DMS79 treated with DMSO at 0.1 percent for 48 hours (cell line): ENCODE data around the gene ZNF681.
"Not testable (repeated sequence)": the region's sequence is repeated elsewhere in the genome, so short reads cannot be mapped to it uniquely, and the experiment has no call there.

Experiments used
- DNase-seq: peaks from one replicate; lab custom pipeline; 2025; lab: John Stamatoyannopoulos, UW

ZNF681 gene

DNA sequence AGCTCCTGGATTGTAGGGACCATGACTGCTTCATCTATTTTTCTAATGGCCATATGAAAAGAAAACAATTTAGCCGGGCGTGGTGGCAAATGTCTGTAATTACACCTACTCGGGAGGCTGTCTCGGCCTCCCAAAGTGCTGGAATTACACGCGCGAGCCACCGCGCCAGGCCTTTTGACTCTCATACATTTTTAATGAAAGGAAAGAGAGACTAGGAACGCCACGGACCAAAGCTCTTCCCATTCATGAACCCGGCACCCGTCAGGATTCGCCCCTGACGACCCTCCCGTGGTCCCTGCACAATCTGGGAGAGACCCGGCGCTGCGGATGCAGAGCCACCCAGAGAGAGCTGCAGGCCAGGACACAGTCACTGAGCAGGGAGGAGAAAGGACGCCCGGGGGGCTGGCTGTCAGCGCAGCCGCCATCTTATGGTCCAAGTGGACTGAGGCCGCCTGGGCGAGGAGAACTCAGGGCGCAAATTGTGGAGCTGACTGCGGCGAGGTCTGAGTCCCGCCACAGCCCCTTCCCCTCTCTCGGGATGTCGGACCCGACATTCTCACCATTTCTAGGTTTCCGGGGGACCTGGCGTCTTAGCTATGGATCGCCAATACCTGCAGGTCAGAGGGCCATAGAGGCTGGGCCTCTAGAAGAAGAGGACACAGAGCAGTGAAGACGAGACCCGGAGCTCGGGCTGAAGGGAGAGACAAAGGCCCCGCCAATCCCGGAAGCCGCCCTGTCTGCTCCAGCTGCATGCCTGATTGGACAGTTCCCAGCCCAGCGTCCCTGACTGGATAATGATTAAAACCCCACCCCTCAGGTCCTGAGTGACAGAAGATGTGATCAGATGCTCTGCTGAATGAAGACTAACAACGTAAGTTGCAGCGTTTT is at the start of gene ZNF681:
TSS of gene ZNF681 (minus strand) at position 705 of the 888 bp plus-strand sequence. CDS start at position 563, 142 bp downstream.
- peak; percentile 94 for DNase-seq

GRCh38 chr19:23804676-23805075 is 46.0 kb upstream of the ZNF681 start:
- DNase-seq: no peak

- DNase-seq: no peak
These were observed 43.6 kb upstream of the ZNF681 start for GRCh38 chr19:23802290-23802689.

DNA sequence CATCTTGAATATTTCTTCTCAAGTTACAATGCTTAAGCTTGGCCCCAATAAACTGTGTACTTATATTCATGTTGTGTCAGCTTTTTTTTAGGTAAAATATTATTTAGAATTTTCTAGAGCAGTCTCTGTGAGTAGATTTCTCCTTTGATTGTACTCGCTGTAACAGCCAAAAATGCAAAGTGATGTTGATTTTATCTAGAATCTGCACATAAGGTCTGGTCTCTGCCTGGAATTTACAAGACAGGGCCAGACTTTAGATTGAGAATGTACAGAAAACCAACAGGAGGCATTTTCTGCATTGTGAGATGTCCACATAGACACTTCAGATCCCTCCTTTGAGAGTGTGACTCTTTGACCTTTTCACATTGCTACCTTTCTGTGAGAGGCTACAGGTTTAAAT is 43.1 kb upstream of the ZNF681 start:
- DNase-seq: no peak

GRCh38 chr19:23800868-23801267 is 42.2 kb upstream of the ZNF681 start:
- DNase-seq: no peak

DNA sequence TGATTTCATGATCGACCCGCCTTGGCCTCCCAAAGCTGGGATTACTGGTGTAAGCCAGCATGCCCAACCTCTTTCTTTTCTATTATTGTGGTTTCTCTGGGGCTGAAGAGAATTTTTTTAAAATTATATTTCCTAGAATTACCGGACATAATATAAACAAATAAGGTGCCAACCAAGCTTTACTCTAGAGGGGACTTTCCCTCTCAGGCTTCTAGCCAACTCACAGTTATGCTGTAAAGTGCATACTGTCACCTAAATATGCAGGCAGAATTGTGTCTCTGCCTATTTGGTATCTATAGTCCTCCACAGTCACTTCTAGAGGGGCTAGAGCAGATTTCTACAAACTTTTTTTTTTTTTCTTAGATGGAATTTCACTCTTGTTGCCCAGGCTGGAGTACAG is 41.6 kb upstream of the ZNF681 start:
- no peak for DNase-seq

GRCh38 chr19:23799321-23799720 is 40.6 kb upstream of the ZNF681 start:
- DNase-seq: no peak

DNA sequence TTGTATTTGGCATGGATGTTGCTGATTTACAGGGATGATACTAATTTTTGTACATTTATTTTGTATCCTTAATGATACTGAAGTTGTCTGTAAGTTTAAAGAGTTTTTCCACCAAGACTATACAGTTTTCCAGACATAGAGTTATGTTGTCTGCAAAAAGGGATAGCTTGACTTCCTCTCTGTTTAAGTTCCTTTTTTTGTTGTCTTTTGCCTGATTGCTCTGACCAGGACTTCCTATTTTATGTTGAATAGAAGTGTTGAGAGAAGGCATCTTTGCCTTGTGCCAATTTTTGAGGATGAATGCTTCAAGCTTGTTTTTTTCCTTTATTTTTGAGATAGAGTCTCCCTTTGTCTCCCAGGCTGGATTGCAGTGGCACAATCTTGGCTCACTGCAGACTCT is 36.8 kb upstream of the ZNF681 start:
- no peak for DNase-seq

GRCh38 chr19:23792784-23793183 is 34.1 kb upstream of the ZNF681 start:
- no peak for DNase-seq

- no peak for DNase-seq
These were observed 32.2 kb upstream of the ZNF681 start for GRCh38 chr19:23790641-23791488.

DNA sequence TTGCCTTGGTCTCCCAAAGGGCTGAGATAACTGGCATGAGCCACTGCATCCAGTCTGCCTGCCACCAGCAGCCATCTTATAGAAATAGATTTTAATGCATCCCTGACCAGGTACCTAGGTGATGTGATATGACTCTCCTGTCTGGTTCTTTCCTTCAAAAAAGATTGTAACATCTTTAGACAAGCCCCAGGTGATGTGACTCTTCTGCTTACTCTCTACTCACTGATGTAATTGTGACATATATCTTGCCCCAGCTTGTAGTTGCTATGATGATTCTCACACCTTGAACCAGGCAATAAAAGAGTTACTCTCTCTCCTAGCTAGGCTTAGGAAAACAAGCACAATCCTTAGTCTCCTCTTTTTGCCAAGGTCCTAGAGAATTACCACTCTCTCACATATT is 30.6 kb upstream of the ZNF681 start:
- no peak for DNase-seq

GRCh38 chr19:23788411-23788810 is 29.7 kb upstream of the ZNF681 start:
- DNase-seq: no peak

GRCh38 chr19:23787106-23787505 is 28.4 kb upstream of the ZNF681 start:
- no peak for DNase-seq

DNA sequence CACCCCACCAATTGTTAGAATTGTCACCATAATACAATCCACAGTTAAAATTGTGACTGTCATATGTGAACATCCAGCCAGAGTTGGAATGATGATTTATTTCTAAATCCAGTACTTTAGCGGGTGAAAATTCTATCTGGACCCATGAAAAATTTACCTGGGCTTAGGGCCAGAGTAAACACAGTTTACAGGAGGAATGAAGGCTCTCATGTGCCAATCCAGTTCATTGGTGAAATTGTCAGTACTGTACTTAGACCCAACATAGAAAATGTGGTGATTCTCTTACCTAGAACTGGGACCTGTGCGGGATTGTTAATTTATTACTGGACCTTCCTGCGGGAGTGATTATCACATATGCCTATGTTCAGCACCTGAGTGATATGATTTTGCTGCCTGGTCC is 27.3 kb upstream of the ZNF681 start:
- DNase-seq: no peak

DNA sequence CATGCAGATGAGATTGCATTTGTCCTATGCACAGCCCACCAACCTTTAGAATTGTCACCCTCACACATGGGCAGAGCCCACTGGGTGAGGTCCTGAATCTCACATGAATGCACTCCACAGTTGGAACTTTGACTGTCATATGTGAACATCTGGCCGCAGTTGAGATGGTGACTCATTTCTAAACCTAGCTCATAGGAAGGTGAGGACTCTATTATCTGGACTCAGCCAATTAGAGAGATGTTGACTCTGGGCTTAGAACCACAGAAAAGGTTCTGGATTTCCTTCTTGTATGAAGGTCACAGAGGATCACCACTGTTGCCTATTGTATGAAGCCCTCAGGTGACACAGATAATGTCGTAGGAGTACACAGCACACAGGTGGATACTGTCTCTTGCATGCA is 25.6 kb upstream of the ZNF681 start:
- no peak for DNase-seq

DNA sequence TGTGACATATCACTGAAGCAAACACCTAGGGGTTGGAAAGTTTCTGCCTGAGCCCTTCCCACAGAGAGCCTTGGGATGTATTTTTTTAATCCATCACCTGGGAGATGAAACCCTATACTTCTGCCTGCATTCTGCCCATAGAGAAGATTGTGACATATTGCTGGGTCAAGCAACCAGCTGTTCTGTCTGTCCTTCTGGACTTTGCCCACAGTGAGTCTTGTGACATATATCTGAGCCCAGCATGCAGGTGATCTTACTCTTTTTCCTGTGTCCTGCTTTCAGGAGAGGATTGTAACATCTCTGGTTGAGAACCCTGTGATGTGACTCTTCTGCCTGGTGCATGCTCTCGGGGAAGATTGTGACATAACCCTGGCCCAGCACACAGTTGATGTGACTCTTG is 24.9 kb upstream of the ZNF681 start:
- DNase-seq: no peak

DNA sequence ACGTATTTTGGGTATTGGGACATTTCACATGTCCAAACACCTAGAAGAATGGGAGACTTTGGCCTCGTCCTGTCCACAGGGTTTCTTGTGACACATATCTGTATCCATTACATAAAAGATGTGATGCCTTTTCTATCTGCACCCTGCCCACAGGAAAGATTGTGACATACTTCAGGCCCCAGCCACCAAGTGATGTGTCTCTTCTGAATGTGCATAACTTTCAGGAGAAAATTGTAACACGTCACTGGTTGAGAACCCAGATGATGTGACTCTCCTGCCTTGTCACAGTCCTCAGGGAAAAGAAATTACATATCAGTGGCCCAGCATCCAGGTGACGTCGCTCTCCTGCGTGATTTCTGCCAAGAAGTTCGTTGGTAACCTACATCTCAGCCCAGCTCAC is 21.0 kb upstream of the ZNF681 start:
- DNase-seq: no peak

DNA sequence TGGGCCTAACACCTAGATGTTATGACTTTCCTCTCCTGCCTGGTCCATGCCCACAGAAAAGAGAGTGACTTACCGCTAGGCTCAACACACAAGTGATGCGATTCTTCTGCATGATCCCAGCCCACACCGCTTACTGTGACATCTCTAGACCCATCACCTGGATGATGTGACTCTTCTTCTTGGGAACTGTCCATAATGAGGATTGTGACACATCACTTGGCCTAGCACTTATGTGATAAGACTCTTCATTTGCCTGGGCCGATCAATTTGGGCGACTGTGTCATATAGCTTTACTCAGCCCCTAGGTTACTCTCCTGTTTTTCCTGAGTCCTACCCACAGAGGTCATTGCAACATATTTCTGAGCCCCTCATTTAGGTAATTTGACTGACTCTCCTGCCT is 19.9 kb upstream of the ZNF681 start:
- no peak for DNase-seq

GRCh38 chr19:23778036-23778435 is 19.3 kb upstream of the ZNF681 start:
- not testable (repeated sequence) for DNase-seq

DNA sequence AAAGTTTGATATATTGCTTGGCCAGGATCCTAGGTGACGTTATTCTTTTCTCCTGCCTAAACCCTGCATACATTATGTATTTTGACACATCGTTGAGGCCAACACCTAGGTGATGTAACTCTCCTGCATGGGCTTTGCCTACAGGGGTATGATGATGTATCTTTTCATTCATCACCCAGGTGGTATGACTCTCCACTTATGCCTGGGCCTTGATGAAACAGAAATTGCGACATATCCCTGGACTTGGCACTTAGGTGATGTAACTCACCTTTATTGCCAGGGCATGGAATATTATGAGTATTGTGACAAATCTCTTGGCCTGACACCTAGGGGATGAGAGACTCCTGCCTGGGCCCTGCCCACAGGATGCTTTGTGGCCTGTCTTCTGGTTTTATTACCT is 18.5 kb upstream of the ZNF681 start:
- DNase-seq: no peak

DNA sequence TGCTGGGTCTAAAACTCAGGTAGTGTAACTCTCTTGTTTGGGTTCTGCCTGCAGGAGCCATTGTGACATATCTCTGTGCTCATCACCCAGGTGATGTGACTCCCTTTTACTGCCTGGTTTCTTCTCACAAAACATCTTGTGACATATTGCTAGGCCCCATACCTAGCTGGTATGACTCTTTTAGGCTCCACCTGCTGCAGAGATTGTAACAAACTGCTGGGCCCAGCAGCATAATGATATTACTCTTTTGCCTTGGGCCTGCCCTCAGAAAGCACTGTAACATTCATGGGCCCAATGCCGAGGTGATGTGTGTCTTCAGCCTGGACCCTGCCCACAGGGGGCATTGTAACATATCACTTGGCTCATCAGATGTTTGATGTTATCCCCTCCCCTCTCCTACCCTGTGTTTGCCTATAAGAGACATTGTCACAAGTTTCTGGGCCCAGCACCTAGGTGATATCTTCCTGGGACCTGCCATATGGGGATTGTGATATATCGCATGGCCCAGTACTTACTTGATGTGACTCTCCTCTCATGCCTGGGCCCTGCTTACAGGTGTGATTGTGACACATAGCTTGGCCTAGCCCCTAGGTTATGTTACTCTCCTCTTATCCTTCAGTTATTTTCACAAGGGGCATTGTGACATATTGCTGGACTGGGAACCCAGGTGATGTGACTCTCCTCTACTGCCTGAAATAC is 18.0 kb upstream of the ZNF681 start:
- DNase-seq: no peak

GRCh38 chr19:23774524-23774971 is 15.9 kb upstream of the ZNF681 start:
- no peak for DNase-seq
